HG02610 (cell line): ENCODE measurements around the gene DLX6.

Experiments used
- ATAC-seq: cut with Tn5 transposase; IDR thresholded peaks from one replicate; pipeline ENCODE4 v1.9.1; 2021; ENCODE audit warnings: mild to moderate bottlenecking, moderate library complexity; ENCODE audit not compliant: unreplicated experiment

Gene DLX6

GRCh38 chr7:96995406-96996110, 9.8 kb upstream of the DLX6 start:
- no peak for ATAC-seq

- ATAC-seq: no peak
Observed at GRCh38 chr7:96996111-96996957, 9.0 kb upstream of the DLX6 start.

DNA sequence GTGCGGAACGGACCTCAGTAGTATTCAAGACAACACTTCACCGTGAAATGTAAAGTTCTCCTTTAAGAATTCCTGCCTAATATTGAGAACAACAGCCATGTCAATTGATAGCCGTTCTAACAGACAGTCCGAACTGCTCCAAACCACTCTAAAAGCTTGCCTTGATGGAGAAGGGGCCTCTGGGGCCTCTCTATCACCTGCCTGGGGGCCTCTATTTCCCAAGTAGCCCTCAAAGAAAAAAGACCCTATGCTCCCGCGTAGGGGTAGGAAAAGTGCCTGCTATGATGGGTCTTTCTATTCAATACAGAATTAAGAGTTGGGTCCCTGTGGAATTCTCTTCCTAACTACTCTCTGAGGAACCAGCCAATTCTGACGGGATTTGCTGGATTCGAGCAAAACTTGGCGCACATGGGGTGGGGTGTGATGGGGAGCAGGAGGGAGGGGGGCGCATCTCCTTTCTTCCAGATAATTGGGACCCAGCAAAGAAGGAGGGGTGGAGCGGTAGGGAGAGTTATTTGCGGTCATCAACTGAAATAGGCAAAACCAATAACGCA, 8.3 kb upstream of the DLX6 start:
- no peak for ATAC-seq

GRCh38 chr7:96997512-96998032, 7.8 kb upstream of the DLX6 start:
- ATAC-seq: no peak

DNA sequence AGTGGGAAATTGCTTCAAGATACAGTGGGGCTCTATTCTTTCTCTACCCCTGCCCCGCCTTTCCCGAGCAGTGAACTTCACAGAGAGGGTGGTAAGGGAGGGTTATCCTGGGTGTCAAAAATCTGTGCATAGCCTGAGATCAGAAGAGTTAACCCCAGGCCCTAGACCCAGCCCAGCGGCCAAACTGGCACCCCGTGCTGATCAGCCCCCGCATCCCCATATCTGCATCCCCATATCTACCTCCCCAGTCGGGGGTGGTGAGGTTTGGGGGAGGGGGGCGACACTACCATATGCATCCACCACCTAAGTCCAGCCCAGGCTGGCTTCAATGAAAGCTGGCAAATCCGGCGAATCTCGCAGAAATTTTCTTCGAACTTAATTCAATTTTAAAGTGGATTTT, 7.0 kb upstream of the DLX6 start:
- ATAC-seq: no peak

DNA sequence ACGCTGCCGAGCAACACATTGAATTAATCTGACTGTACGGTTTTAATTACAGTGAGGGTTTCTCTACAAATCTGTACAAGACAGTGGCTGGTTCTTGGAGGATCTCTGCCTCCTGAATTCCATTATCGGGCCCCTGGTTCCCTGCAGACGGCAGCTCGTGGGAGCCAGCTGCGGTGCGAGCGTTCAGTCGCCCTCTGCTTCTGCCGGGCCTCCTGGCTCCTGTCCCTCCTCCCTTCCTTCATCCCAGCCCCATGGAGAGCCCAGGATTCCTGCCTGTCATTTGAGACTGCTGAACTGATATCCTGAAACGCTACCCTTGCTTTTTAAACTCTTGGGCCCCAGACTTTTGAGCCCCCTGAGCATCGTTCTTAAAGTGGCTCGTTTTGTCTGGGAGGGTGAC, 6.6 kb upstream of the DLX6 start:
- no peak for ATAC-seq

DNA sequence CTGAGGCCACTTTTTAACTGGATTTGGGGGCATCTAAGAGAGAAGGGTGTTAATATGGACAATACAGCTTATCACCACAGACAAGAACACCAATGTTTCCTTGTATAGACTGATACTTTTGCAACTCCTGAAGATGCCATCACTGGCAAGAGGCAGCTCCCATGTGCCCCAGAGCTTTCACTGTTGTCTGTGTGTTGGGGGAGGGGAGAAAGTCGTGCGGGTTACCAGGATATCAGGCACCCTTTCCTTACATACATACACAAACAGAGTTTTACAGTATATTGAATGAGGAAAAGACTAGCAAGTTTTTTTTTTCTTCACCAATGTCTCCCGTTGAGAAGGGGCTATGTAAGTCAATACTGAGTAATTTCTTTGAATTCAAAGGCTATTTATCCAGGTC, 4.1 kb upstream of the DLX6 start:
- no peak for ATAC-seq

DNA sequence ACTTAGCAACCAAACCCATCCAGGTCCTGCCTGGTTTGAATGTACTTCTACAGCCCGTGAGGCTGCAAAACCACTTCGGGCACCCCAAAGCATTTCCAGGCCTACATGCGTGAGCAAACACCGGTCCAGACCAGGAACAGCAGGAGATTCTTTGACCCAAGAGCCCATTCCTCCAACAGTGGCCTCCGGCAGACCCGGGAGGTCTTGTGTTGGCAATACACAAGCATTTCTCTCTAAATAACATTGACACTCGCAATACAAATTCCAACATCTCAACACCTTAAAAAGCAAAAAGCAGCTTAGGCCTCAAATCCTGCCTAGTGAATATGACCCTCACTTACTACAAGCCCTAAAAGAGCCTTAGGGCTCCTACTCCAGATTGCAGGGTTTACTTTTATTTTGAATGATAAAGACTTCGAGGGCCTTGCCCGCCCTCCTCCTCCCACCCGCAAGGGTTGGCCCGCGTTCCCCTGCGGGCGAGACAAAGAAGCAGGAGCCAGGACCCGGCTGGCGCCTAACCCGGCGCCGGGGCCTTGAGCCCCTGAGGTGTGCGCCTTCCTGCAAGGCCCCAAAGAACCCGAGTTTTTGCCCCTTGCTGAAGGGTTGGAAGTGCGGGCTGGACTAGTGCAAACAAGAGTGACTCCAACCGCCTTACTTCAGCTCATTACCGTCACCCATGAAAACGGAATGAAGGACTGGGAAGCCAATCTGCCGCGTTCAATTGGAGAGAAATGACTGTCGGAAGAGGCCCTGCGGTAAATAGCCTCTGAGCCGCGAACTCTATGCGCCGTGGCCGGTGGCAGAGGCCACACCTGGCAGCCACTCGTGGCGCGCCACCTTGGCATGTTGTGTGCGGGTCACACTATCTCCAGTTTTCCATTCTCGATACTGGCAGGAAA, 3.4 kb upstream of the DLX6 start:
- ATAC-seq: no peak

GRCh38 chr7:97002555-97003261, 2.6 kb upstream of the DLX6 start:
- no peak for ATAC-seq

GRCh38 chr7:97003262-97004246, 1.8 kb upstream of the DLX6 start:
- ATAC-seq: no peak

- ATAC-seq: no peak
Observed at GRCh38 chr7:97004247-97005182, 838 bp upstream of the DLX6 start.

GRCh38 chr7:97006055-97006815, 882 bp downstream of the DLX6 start:
- peak; percentile 59 for ATAC-seq

- ATAC-seq: no peak
Observed at GRCh38 chr7:97006816-97007582, 1.6 kb downstream of the DLX6 start.

- no peak for ATAC-seq
Observed at GRCh38 chr7:97007583-97007861, 2.2 kb downstream of the DLX6 start.

DNA sequence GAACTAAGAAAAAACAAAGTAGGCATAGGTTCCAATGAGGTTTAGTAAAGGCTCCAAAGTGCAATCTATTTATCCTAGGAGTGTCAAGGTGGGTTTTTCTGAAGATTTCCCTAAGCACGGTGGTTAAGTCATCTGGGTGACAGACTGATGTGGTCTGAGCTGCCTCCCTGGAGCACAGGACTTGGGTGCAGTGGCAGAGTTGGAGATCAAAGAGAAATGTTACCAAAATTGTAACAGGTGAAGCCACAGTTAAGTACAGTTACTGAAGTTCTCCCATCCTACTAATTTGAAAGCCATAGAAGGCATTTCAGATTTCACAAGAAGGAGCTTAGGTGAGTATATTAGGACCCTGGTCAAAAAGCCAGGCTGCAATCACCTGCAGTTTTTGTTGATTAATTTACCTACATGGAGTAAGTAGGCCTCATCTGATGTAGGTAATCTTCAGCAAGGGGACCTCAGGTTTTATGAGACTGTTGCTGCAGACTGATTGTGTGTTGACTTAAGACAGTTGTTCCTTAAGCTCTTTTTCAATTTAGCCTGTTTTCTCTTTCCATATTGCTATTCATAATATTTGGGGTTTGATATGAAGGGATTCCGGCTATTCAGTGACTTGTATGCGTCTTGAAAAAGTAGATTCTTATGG, 3.0 kb downstream of the DLX6 start:
- ATAC-seq: no peak
